ENCODE data around the gene MRLN. TPM values are rescaled to one million over a fixed set of nuclear protein-coding genes. Genes with fewer than 3 reads are reported as not detected.

Gene MRLN
- total and polyA plus RNA-seq, 2 of the 4 experiments (the other 2 are of a cell fraction): not detected

DNA sequence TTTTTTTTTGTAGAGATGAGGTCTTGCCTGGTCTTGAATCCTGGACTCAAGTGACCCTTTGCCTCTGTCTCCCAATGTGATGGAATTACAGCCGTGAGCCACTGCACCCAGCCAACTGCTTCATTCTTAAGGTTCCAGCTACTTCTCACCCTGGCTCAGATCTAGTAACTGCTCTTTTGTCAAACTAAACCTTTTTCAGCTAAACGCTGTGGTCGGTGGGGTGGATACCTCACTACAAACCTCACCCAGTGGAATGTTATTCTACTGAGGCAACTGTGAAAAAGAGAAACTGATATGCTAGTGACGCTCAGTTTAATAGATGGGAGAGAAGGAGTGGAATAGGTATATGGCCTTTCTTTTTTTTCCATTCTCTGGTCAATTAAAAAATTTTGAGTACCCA, 1.7 kb upstream of the MRLN start:
- intact Hi-C loops (cut with micrococcal nuclease): no loop called here
- no peak overlapping the region for H3K9ac ChIP-seq (ENCODE audit: low read depth, low read length)
- no peaks in the 10 kb centered on the region for H3K36me3 ChIP-seq (ENCODE audit: control insufficient read depth, insufficient read depth, low read length)
- H3K4me1 ChIP-seq (ENCODE audit: control insufficient read depth, insufficient read depth, low read length): peaks cover 2% of the 10 kb centered on the region; the same call in 1 of the 2 replicates
- CTCF ChIA-PET: no interaction called here
- ATAC-seq (ENCODE audit: low read depth) (no peak), DNase-seq (no peak)
- peaks cover 2% of the 10 kb centered on the region; the same call in 1 of the 2 replicates for H3K27me3 ChIP-seq (ENCODE audit: control insufficient read depth, insufficient read depth, low read length)
- H4K91ac ChIP-seq (ENCODE audit: insufficient read depth, low read depth, low read length): no peak overlapping the region
- no peak overlapping the region for H2BK15ac ChIP-seq (ENCODE audit: low read depth, low read length)
- in situ Hi-C loops (cut with MboI; ENCODE audit: low sequenced_read_pairs): no loop called here
- no peaks in the 10 kb centered on the region for H4K20me1 ChIP-seq (ENCODE audit: insufficient read depth, low read length)
- H3K79me1 ChIP-seq (ENCODE audit: low read depth in 1 of 2, low read length in 2 of 2): no peaks in the 10 kb centered on the region
- H3K9me3 ChIP-seq (ENCODE audit: control insufficient read depth, insufficient read depth, low read length): no peaks in the 10 kb centered on the region
- H2AFZ ChIP-seq (replicated peaks; ENCODE audit: low read length, poor library complexity): no peak overlapping the region
- no peak overlapping the region for H3K23ac ChIP-seq (ENCODE audit: low read depth, low read length)
- no peak overlapping the region for H4K5ac ChIP-seq (ENCODE audit: low read depth, low read length)
- WGBS, 2 experiments (ENCODE audit: extremely low coverage in 2 of 2, insufficient read length in 1 of 2): no CpG with 5 or more reads among the region's 4 CpGs
- POLR2A ChIA-PET (ENCODE audit: unreplicated experiment): interaction anchor here (0.6 kb wide), 1 partner anchor 17 kb away, joined by 5 read pairs; no protein-coding TSS in a partner anchor
- H3K18ac ChIP-seq (ENCODE audit: low read depth, low read length): no peak overlapping the region
- H3K9me1 ChIP-seq (ENCODE audit: insufficient read depth, low read length): no peaks in the 10 kb centered on the region
- H4K8ac ChIP-seq (ENCODE audit: low read depth in 2 of 2, low read length in 2 of 2): no peak overlapping the region
- TF ChIP-seq, protein P1, sequence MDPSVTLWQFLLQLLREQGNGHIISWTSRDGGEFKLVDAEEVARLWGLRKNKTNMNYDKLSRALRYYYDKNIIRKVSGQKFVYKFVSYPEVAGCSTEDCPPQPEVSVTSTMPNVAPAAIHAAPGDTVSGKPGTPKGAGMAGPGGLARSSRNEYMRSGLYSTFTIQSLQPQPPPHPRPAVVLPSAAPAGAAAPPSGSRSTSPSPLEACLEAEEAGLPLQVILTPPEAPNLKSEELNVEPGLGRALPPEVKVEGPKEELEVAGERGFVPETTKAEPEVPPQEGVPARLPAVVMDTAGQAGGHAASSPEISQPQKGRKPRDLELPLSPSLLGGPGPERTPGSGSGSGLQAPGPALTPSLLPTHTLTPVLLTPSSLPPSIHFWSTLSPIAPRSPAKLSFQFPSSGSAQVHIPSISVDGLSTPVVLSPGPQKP (IDR thresholded peaks at IDR 0.05; ENCODE audit: borderline replicate concordance, low read depth, low read length): no peak
- TF ChIP-seq RCOR1 (IDR thresholded peaks at IDR 0.05; ENCODE audit: insufficient replicate concordance, low read length) (no peak), POLR2A (IDR thresholded peaks at IDR 0.05; ENCODE audit: low read depth, low read length) (no peak), MXI1 (IDR thresholded peaks at IDR 0.05; ENCODE audit: borderline replicate concordance, low read depth, low read length) (no peak), CEBPB (IDR thresholded peaks at IDR 0.05; ENCODE audit: low read depth, low read length) (no peak), RFX5 (IDR thresholded peaks at IDR 0.05; ENCODE audit: low read depth, low read length) (no peak), BHLHE40 (IDR thresholded peaks at IDR 0.05; ENCODE audit: low read depth, low read length) (no peak), CHD1 (IDR thresholded peaks at IDR 0.05; ENCODE audit: low read depth, low read length) (no peak), RAD21 (IDR thresholded peaks at IDR 0.05; ENCODE audit: low read length) (no peak), MAFK (IDR thresholded peaks at IDR 0.05; ENCODE audit: low read depth, low read length) (no peak), SMC3 (IDR thresholded peaks at IDR 0.05; ENCODE audit: low read depth, low read length) (no peak), NFE2L2 (IDR thresholded peaks at IDR 0.05; ENCODE audit: low read depth, low read length) (no peak), FOS (IDR thresholded peaks at IDR 0.05; ENCODE audit: low read depth, low read length) (no peak), MAZ (IDR thresholded peaks at IDR 0.05; ENCODE audit: borderline replicate concordance, low read depth, low read length) (no peak)
- dilution Hi-C loops (cut with HindIII; ENCODE audit: low sequenced_read_pairs, unreplicated experiment): no loop called here
- no TSS peak for BruUV-seq (replicated peaks)
- no peak overlapping the region for H2AK5ac ChIP-seq (ENCODE audit: low read depth, low read length)
- no peak overlapping the region for H2BK20ac ChIP-seq (ENCODE audit: low read depth, low read length)
- no peak overlapping the region for H2BK5ac ChIP-seq (ENCODE audit: low read depth, low read length, poor library complexity, severe bottlenecking)
- H3K4me2 ChIP-seq (ENCODE audit: low read depth, low read length): no peak overlapping the region
- no peak overlapping the region for H3K56ac ChIP-seq (ENCODE audit: extremely low read depth, insufficient read depth, low read length)
- H3K4ac ChIP-seq (ENCODE audit: low read depth, low read length): no peak overlapping the region
- H2AK9ac ChIP-seq (replicated peaks; ENCODE audit: low read depth, low read length, poor library complexity): no peak overlapping the region
- H3K14ac ChIP-seq (replicated peaks; ENCODE audit: low read depth, low read length): no peak overlapping the region
- H3K27ac ChIP-seq (ENCODE audit: insufficient read depth, low read length): no peak overlapping the region
- no peak overlapping the region for H2BK120ac ChIP-seq (ENCODE audit: low read depth, low read length)
- no peak overlapping the region for H3K4me3 ChIP-seq (ENCODE audit: insufficient read depth, low read depth, low read length)
